GM19397 (cell line): ENCODE results near the gene OSBPL2.

ENCODE experiments used
- ATAC-seq: cut with Tn5 transposase; IDR thresholded peaks from one replicate; pipeline ENCODE4 v1.9.1; 2021; ENCODE audit warnings: mild to moderate bottlenecking, moderate library complexity; ENCODE audit not compliant: unreplicated experiment

OSBPL2 gene

DNA sequence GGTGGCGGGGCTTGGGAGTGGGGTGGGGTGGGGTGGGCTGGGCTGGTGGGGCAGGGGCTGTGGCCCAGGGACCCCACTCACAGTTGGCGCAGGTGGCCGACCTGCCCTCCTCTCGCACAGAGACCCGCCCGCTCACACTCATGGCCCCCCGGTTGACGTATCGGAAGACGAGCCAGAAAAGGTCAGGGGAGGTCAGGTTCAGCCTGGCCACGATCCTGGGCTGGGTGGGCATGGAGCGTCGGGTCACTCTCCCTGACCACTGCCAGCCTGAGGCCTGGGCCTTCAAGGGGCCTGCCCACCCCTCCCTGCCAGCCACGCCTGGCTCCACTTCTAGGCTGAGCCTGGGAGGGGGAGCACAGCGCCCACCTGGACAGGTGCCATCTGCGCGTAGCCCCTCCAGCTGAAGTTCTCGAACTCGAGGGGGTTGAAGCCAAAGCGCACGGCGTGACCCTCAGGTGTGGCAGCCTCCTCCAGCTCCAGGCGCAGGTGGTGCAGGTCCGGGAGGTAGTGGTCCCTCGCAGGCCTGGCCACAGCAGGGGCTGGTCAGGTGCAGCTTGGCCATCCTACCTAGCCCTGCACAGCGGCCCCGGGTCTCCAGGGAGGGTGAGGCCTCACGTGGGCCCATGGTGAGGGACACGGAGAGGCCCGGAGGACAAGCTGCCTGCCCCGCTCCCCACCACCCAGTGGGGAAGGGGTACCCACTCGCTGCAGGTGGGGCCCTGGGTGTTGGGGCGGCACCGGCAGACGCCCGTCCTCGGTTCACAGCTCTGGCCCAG is 95.7 kb downstream of the OSBPL2 start:
- no peak for ATAC-seq

GRCh38 chr20:62334881-62335280 is 96.6 kb downstream of the OSBPL2 start:
- ATAC-seq = no peak

GRCh38 chr20:62335532-62335931 is 97.2 kb downstream of the OSBPL2 start:
- ATAC-seq = no peak

GRCh38 chr20:62336329-62336728 is 98.0 kb downstream of the OSBPL2 start:
- no peak for ATAC-seq

DNA sequence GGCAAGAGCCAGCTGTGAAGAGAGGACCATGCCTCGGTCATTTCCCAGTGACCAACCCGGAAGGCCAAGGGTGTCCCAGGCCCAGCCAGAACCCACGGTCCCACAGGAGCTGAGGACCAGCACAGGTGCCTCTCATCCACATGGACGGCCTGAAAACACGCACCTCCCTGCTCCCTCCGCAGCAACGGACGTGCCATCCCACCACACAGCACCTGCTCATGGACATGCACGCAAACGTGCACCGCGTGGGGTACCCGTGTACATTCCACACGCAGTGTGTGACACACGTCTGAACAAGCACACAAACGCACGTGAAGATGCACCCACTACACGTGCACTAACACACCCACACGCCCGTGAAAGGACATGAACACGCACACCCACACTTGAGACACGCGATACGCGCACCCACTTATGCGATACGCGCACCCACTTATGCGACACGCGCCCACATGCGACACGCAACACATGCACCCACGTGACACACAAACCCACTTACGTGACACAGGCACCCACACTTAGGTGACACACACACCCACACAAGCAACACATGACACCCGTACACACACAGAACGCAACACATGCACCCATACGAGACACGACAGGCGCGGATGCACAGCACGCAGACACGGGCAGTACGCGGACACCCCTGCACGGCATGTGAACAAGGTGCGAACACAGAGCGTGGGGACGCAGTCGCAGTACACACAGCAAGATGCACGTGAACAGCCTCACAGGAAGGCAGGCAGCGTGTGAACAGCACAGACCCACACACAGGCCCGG is 98.6 kb downstream of the OSBPL2 start:
- ATAC-seq = no peak

GRCh38 chr20:62337558-62338293 is 99.4 kb downstream of the OSBPL2 start:
- peak; percentile 37 for ATAC-seq

DNA sequence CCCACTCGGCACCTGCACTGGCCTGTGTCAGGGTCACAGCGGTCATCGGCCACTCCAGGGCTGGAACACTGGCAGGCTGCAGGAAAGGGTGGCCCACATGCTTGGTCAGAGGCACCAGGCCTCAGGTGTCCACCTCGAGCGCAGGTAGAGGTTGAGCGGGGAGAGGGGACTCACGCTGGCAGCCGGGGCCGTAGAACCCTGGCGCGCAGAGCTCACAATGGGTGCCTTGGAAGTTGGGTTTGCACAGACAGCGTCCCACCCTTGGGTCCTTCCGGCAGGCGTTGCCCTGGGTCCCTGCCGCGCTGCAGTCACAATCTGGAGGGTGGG is 99.9 kb downstream of the OSBPL2 start:
- ATAC-seq = no peak

GRCh38 chr20:62339647-62340062 is 101.3 kb downstream of the OSBPL2 start:
- peak; percentile 64 for ATAC-seq

DNA sequence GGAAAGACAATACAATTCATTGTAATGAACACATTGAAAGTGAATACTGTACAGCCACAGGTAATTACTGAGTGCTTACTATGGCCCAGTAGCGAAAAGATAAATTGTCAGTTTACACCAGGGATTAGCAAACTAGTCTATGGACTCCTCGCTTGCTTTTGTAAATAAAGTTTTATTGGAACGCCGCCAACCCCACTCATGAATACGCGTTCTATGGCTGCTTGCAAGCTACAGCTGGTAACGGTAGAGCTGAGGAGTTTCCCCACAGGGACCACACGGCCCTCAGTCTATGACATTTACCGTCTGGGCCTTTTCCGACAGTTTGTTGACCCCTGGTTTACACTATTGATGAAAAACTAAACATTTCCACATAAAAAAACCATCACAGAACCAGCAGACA is 104.6 kb downstream of the OSBPL2 start:
- no peak for ATAC-seq

- ATAC-seq = no peak
Measured at GRCh38 chr20:62344092-62344491, 105.8 kb downstream of the OSBPL2 start.

GRCh38 chr20:62344782-62345181 is 106.5 kb downstream of the OSBPL2 start:
- ATAC-seq = no peak
